ENCODE data around the gene LBR. TPM values are rescaled to one million over a fixed set of nuclear protein-coding genes. Genes with fewer than 3 reads are reported as not detected.

LBR gene
- total and polyA plus RNA-seq, 2 of the 4 experiments (the other 2 are of a cell fraction), result 21.3 to 24.9 TPM

DNA sequence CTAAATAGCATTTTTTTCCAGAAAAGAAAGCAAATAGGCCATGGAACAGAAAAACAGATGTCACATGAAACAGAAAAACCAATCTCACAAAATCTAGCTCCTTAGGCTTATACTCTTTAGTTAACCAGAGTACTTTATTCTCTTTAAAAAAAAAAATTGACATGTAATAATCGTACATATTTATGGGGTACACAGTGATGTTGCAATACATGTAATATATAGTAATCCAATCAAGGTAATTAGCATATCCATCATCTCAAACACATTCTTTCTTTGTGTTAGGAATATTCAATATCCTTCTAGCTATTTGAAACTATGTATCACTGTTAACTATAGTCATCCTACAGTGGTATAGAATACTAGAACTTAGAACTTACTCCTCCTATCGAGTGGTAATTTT is 20.1 kb downstream of the LBR start:
- no peak overlapping the region for H2BK15ac ChIP-seq (ENCODE audit: low read depth, low read length)
- H3K27me3 ChIP-seq (ENCODE audit: control insufficient read depth, insufficient read depth, low read length), result no peaks in the 10 kb centered on the region
- no TSS peak for BruUV-seq (replicated peaks)
- no peak overlapping the region for H4K91ac ChIP-seq (ENCODE audit: insufficient read depth, low read depth, low read length)
- no CpG with 5 or more reads among the region's 2 CpGs for WGBS, 2 experiments (ENCODE audit: extremely low coverage in 2 of 2, insufficient read length in 1 of 2)
- ChIA-PET POLR2A (ENCODE audit: unreplicated experiment) (no interaction called here), CTCF (no interaction called here)
- DNase-seq (no peak), ATAC-seq (ENCODE audit: low read depth) (no peak)
- H3K23ac ChIP-seq (ENCODE audit: low read depth, low read length), result no peak overlapping the region
- no peak overlapping the region for H2BK20ac ChIP-seq (ENCODE audit: low read depth, low read length)
- H2BK5ac ChIP-seq (ENCODE audit: low read depth, low read length, poor library complexity, severe bottlenecking), result no peak overlapping the region
- in situ Hi-C loops (cut with MboI; ENCODE audit: low sequenced_read_pairs) (loop anchor here (25.0 kb wide), 1 partner anchor 920 kb away; no protein-coding TSS in a partner anchor), dilution Hi-C loops (cut with HindIII; ENCODE audit: low sequenced_read_pairs, unreplicated experiment) (no loop called here), intact Hi-C loops (cut with micrococcal nuclease) (no loop called here)
- no peak for TF ChIP-seq SMC3 (IDR thresholded peaks at IDR 0.05; ENCODE audit: low read depth, low read length)
- TF ChIP-seq POLR2A (IDR thresholded peaks at IDR 0.05; ENCODE audit: low read depth, low read length), result no peak
- no peak for TF ChIP-seq MAFK (IDR thresholded peaks at IDR 0.05; ENCODE audit: low read depth, low read length)
- TF ChIP-seq, protein P1, sequence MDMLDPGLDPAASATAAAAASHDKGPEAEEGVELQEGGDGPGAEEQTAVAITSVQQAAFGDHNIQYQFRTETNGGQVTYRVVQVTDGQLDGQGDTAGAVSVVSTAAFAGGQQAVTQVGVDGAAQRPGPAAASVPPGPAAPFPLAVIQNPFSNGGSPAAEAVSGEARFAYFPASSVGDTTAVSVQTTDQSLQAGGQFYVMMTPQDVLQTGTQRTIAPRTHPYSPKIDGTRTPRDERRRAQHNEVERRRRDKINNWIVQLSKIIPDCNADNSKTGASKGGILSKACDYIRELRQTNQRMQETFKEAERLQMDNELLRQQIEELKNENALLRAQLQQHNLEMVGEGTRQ (IDR thresholded peaks at IDR 0.05; ENCODE audit: low read depth, low read length), result no peak
- no peak for TF ChIP-seq MXI1 (IDR thresholded peaks at IDR 0.05; ENCODE audit: borderline replicate concordance, low read depth, low read length)
- no peak for TF ChIP-seq FOS (IDR thresholded peaks at IDR 0.05; ENCODE audit: low read depth, low read length)
- TF ChIP-seq CEBPB (IDR thresholded peaks at IDR 0.05; ENCODE audit: low read depth, low read length), result peak; percentile 60
- H3K36me3 ChIP-seq (ENCODE audit: control insufficient read depth, insufficient read depth, low read length), result peaks cover 28% of the 10 kb centered on the region
- H2AK9ac ChIP-seq (replicated peaks; ENCODE audit: low read depth, low read length, poor library complexity), result no peak overlapping the region
- no peak overlapping the region for H3K9ac ChIP-seq (ENCODE audit: low read depth, low read length)
- no peak overlapping the region for H3K4me3 ChIP-seq (ENCODE audit: insufficient read depth, low read depth, low read length)
- H3K4ac ChIP-seq (ENCODE audit: low read depth, low read length), result no peak overlapping the region
- H2AK5ac ChIP-seq (ENCODE audit: low read depth, low read length), result no peak overlapping the region
- no peaks in the 10 kb centered on the region; the same call in none of the 2 replicates for H3K9me1 ChIP-seq (ENCODE audit: insufficient read depth, low read length)
- no peak overlapping the region for H4K5ac ChIP-seq (ENCODE audit: low read depth, low read length)
- no peaks in the 10 kb centered on the region; the same call in 1 of the 2 replicates for H3K4me1 ChIP-seq (ENCODE audit: control insufficient read depth, insufficient read depth, low read length)
- H3K14ac ChIP-seq (replicated peaks; ENCODE audit: low read depth, low read length), result no peak overlapping the region
- no peak overlapping the region for H2AFZ ChIP-seq (replicated peaks; ENCODE audit: low read length, poor library complexity)
- H3K9me3 ChIP-seq (ENCODE audit: control insufficient read depth, insufficient read depth, low read length), result no peaks in the 10 kb centered on the region
- H3K4me2 ChIP-seq (ENCODE audit: low read depth, low read length), result no peak overlapping the region
- H4K8ac ChIP-seq (ENCODE audit: low read depth in 2 of 2, low read length in 2 of 2), result no peak overlapping the region
- 0 out of 2 replicates have a peak, but pooled peaks cover 3% of the 10 kb centered on the region for H4K20me1 ChIP-seq (ENCODE audit: insufficient read depth, low read length)
- H3K79me1 ChIP-seq (ENCODE audit: low read depth in 1 of 2, low read length in 2 of 2), result peaks cover 4 to 26% of the 10 kb centered on the region in 2 experiments
- no peak overlapping the region for H3K18ac ChIP-seq (ENCODE audit: low read depth, low read length)
- H2BK120ac ChIP-seq (ENCODE audit: low read depth, low read length), result no peak overlapping the region
- H3K27ac ChIP-seq (ENCODE audit: insufficient read depth, low read length), result no peak overlapping the region
- H3K56ac ChIP-seq (ENCODE audit: extremely low read depth, insufficient read depth, low read length), result no peak overlapping the region

All from IMR-90 (cell line).